ENCODE measurements around the gene PHF12. TPM values are rescaled to one million over a fixed set of nuclear protein-coding genes. Genes with fewer than 3 reads are reported as not detected.

The PHF12 gene
- total and polyA plus RNA-seq, 2 of the 8 experiments (the other 6 are each of a cell fraction or from before 2014, with no cell fraction given), result 38.8 to 65.7 TPM

DNA sequence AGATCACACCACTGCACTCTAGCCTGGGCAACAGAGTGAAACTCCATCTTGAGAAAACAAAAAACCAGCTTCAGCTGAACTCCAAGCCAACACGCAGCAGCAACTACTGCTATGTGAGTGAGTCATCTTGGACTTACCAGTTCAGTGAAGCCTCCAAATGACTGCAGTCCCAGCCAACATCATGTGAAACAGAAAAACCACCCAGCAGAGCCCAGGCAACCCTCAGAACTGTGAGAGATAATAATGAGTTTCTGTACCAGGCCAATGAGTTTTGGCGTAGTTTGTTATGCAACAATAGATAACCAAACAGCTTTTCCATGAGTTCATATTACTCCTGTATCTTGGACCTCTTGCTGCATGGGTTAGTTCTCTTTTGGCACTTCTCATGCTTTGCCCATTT lies 23.3 kb downstream of the PHF12 start:
- Histone ChIP-seq H3K9ac (replicated peaks in 1 of 4; ENCODE audit: extremely low read depth in 1 of 4, low read depth in 3 of 4, low read length in 3 of 4) (no peak overlapping the region), H3K36me3 (ENCODE audit: control insufficient read depth in 2 of 4, insufficient read depth in 4 of 4, low read length in 3 of 4) (peaks cover 8 to 43% (median 27%) of the 10 kb centered on the region in 4 experiments), H2AK5ac (ENCODE audit: low read depth, low read length) (no peak overlapping the region), H4K20me1 (replicated peaks in 1 of 2; ENCODE audit: control insufficient read depth in 1 of 2, insufficient read depth in 2 of 2, low read length in 2 of 2) (peaks cover 10 to 20% of the 10 kb centered on the region in 2 experiments), H4K8ac (ENCODE audit: extremely low read depth, insufficient read depth, low read length) (no peak overlapping the region), H3K79me2 (ENCODE audit: control insufficient read depth in 1 of 2, insufficient read depth in 2 of 2, low read length in 2 of 2) (peaks cover 14 to 74% of the 10 kb centered on the region in 2 experiments), H3K4ac (replicated peaks; ENCODE audit: insufficient read length, low read depth, low read length) (no peak overlapping the region), H3K23ac (ENCODE audit: insufficient read length) (no peak overlapping the region), H3K79me1 (ENCODE audit: low read depth, low read length) (peaks cover 21% of the 10 kb centered on the region), H3K56ac (replicated peaks; ENCODE audit: insufficient read length, low read depth, low read length) (no peak overlapping the region), H3K4me3 (ENCODE audit: extremely low read depth in 1 of 4, insufficient read depth in 2 of 4, low read depth in 3 of 4, low read length in 4 of 4) (no peak overlapping the region), H2BK20ac (ENCODE audit: low read length) (no peak overlapping the region), H2BK15ac (ENCODE audit: low read length) (no peak overlapping the region), H3K14ac (ENCODE audit: insufficient read length) (no peak overlapping the region), H3K9me3 (ENCODE audit: insufficient read depth in 2 of 2, low read depth in 1 of 2, low read length in 1 of 2) (no peaks in the 10 kb centered on the region), H3K27ac (ENCODE audit: low read depth, low read length) (no peak overlapping the region), H2BK12ac (ENCODE audit: low read depth, low read length) (no peak overlapping the region), H3K4me1 (replicated peaks in 1 of 4; ENCODE audit: control insufficient read depth in 3 of 4, insufficient read depth in 4 of 4, low read length in 3 of 4) (no peaks in the 10 kb centered on the region), H2AFZ (ENCODE audit: low read length) (no peak overlapping the region), H3K4me2 (ENCODE audit: insufficient read depth in 1 of 2, low read depth in 2 of 2, low read length in 2 of 2) (no peak overlapping the region), H4K91ac (replicated peaks; ENCODE audit: insufficient read length, low read length) (no peak overlapping the region), H2BK120ac (replicated peaks; ENCODE audit: low read depth, low read length) (no peak overlapping the region), H2BK5ac (ENCODE audit: low read depth, low read length) (no peak overlapping the region), H3K18ac (ENCODE audit: extremely low read depth, low read length) (no peak overlapping the region), H3K23me2 (ENCODE audit: low read depth, low read length) (no peaks in the 10 kb centered on the region), H3K27me3 (replicated peaks in 1 of 4; ENCODE audit: control insufficient read depth in 3 of 4, extremely low read depth in 1 of 4, insufficient read depth in 3 of 4, low read length in 3 of 4) (no peaks in the 10 kb centered on the region), H4K5ac (ENCODE audit: insufficient read length, low read depth, low read length) (no peak overlapping the region)
- 93% methylated on average over 2 of the region's 2 CpGs; no CpG with 5 or more reads in 1 of the 2 experiments for WGBS, 2 experiments (ENCODE audit: extremely low coverage in 1 of 2, insufficient coverage in 1 of 2, insufficient read length in 1 of 2, insufficient replicate concordance in 2 of 2, low coverage in 1 of 2, low lambda C conversion rate in 2 of 2, missing lambda C conversion rate in 1 of 2)
- FAIRE-seq (no peak), DNase-seq (ENCODE audit: low read depth in 1 of 2, low spot score in 2 of 2) (no peak)
- ChIA-PET CTCF (ENCODE audit: partially characterized antibody) (interaction anchor here (0.8 to 16.4 kb wide), 9 partner anchors 11 to 186 kb away, joined by 3 to 123 read pairs (median 4); no protein-coding TSS in a partner anchor), POLR2A (ENCODE audit: partially characterized antibody) (interaction anchor here (0.9 to 6.8 kb wide), 5 partner anchors 10 to 203 kb away, joined by 3 to 29 read pairs (median 4); no protein-coding TSS in a partner anchor)
- TF ChIP-seq, protein P1, sequence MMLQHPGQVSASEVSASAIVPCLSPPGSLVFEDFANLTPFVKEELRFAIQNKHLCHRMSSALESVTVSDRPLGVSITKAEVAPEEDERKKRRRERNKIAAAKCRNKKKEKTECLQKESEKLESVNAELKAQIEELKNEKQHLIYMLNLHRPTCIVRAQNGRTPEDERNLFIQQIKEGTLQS (IDR thresholded peaks at IDR 0.05; ENCODE audit: insufficient read depth, low read depth, low read length), result no peak
- TF ChIP-seq CHD1 (IDR thresholded peaks at IDR 0.05; ENCODE audit: low read depth, low read length) (no peak), CBX8 (IDR thresholded peaks at IDR 0.05; ENCODE audit: borderline replicate concordance, low read depth, low read length) (no peak), KDM5A (IDR thresholded peaks at IDR 0.05; ENCODE audit: low read length) (no peak), SUZ12 (IDR thresholded peaks at IDR 0.05; ENCODE audit: low read length) (no peak), ZNF274 (IDR thresholded peaks at IDR 0.05; ENCODE audit: borderline replicate concordance, extremely low read depth, low read length) (no peak), SP4 (IDR thresholded peaks at IDR 0.05; ENCODE audit: low read length) (no peak), CHD2 (IDR thresholded peaks at IDR 0.05; ENCODE audit: low read length) (no peak), CEBPB (IDR thresholded peaks at IDR 0.05; ENCODE audit: low read depth, low read length) (no peak)
- TF ChIP-seq, protein P2, sequence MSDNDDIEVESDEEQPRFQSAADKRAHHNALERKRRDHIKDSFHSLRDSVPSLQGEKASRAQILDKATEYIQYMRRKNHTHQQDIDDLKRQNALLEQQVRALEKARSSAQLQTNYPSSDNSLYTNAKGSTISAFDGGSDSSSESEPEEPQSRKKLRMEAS (IDR thresholded peaks at IDR 0.05), result no peak
- TF ChIP-seq, protein P3, sequence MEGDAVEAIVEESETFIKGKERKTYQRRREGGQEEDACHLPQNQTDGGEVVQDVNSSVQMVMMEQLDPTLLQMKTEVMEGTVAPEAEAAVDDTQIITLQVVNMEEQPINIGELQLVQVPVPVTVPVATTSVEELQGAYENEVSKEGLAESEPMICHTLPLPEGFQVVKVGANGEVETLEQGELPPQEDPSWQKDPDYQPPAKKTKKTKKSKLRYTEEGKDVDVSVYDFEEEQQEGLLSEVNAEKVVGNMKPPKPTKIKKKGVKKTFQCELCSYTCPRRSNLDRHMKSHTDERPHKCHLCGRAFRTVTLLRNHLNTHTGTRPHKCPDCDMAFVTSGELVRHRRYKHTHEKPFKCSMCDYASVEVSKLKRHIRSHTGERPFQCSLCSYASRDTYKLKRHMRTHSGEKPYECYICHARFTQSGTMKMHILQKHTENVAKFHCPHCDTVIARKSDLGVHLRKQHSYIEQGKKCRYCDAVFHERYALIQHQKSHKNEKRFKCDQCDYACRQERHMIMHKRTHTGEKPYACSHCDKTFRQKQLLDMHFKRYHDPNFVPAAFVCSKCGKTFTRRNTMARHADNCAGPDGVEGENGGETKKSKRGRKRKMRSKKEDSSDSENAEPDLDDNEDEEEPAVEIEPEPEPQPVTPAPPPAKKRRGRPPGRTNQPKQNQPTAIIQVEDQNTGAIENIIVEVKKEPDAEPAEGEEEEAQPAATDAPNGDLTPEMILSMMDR (IDR thresholded peaks at IDR 0.05; ENCODE audit: control extremely low read depth in 1 of 3, insufficient read depth in 1 of 3, low read depth in 1 of 3, low read length in 3 of 3), result no peak
